ENCODE measurements around the gene TMEM158. TPM values are rescaled to one million over a fixed set of nuclear protein-coding genes. Genes with fewer than 3 reads are reported as not detected.

The TMEM158 gene
- total and polyA plus RNA-seq, 10 of the 15 experiments (the other 5 are each of a cell fraction or from before 2014, with no cell fraction given): not detected

GRCh38 chr3:45224824-45225464 lies 1.1 kb downstream of the TMEM158 start:
- no TSS peak for BruUV-seq (replicated peaks)
- CTCF ChIA-PET: interaction anchor here (0.7 to 2.9 kb wide), 5 partner anchors 14 to 184 kb away, joined by 3 to 10 read pairs (median 4); no protein-coding TSS in a partner anchor
- RAD21 ChIA-PET (ENCODE audit: unreplicated experiment): no interaction called here
- ATAC-seq (peak; percentile 59), FAIRE-seq (no peak), DNase-seq (ENCODE audit: low read depth, low spot score) (no peak)
- Histone ChIP-seq H3K27ac (ENCODE audit: control insufficient read depth, insufficient read depth) (no peak overlapping the region), H4K20me1 (ENCODE audit: control insufficient read depth, insufficient read depth) (no peaks in the 10 kb centered on the region), H3K4me3 (no peak overlapping the region), H3K4me1 (ENCODE audit: control insufficient read depth, insufficient read depth, low read length) (no peaks in the 10 kb centered on the region), H3K36me3 (ENCODE audit: control insufficient read depth in 2 of 2, insufficient read depth in 2 of 2, low read length in 1 of 2) (no peaks in the 10 kb centered on the region), H3K4me2 (ENCODE audit: control insufficient read depth, insufficient read depth) (peak overlapping the region; percentile 74), H2AFZ (ENCODE audit: control insufficient read depth, low read depth, low read length) (no peak overlapping the region), H3K9ac (ENCODE audit: control insufficient read depth, insufficient read depth, low read length) (no peak overlapping the region), H3K27me3 (replicated peaks in 1 of 2; ENCODE audit: control insufficient read depth in 2 of 2, insufficient read depth in 2 of 2, low read length in 1 of 2) (peaks cover 3 to 13% of the 10 kb centered on the region in 2 experiments), H3K9me3 (replicated peaks; ENCODE audit: control insufficient read depth, insufficient read depth, low read length) (no peaks in the 10 kb centered on the region), H3K79me2 (ENCODE audit: control insufficient read depth, insufficient read depth, low read length) (no peaks in the 10 kb centered on the region)
- intact Hi-C loops (cut with micrococcal nuclease; ENCODE audit: unreplicated experiment) (no loop called here), in situ Hi-C loops (cut with MboI) (loop anchor here (10.0 kb wide), 1 partner anchor 440 kb away; no protein-coding TSS in a partner anchor)
- SMC1A ChIA-PET (ENCODE audit: uncharacterized antibody, unreplicated experiment): interaction anchor here (1.2 kb wide), 1 partner anchor 152 kb away, joined by 3 read pairs; no protein-coding TSS in a partner anchor
- POLR2A ChIA-PET: no interaction called here
- no peak for TF ChIP-seq CEBPZ (IDR thresholded peaks at IDR 0.05; ENCODE audit: low read depth, low read length)
- TF ChIP-seq NFXL1 (IDR thresholded peaks at IDR 0.05; ENCODE audit: borderline replicate concordance): 0 out of 2 replicates have a peak, but pooled peaks have one; percentile 22
- peak; percentile 100 for TF ChIP-seq SUZ12 (IDR thresholded peaks at IDR 0.05; ENCODE audit: unreplicated experiment)
- TF ChIP-seq RAD21 (IDR thresholded peaks at IDR 0.05; ENCODE audit: insufficient read depth, low read depth, low read length): 0 out of 2 replicates have a peak, but pooled peaks have one; percentile 19
- TF ChIP-seq SMC3 (IDR thresholded peaks at IDR 0.05; ENCODE audit: borderline replicate concordance, low read length): peak; percentile 31; the same call in 1 of the 2 replicates
- peak; percentile 36; the same call in 1 of the 2 replicates for TF ChIP-seq GATAD2B (conservative IDR thresholded peaks at IDR 0.05; ENCODE audit: low read depth)
- peak; percentile 37; the same call in 1 of the 2 replicates for TF ChIP-seq DPF2 (IDR thresholded peaks at IDR 0.05)
- TF ChIP-seq, protein P1, sequence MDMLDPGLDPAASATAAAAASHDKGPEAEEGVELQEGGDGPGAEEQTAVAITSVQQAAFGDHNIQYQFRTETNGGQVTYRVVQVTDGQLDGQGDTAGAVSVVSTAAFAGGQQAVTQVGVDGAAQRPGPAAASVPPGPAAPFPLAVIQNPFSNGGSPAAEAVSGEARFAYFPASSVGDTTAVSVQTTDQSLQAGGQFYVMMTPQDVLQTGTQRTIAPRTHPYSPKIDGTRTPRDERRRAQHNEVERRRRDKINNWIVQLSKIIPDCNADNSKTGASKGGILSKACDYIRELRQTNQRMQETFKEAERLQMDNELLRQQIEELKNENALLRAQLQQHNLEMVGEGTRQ (IDR thresholded peaks at IDR 0.05; ENCODE audit: borderline replicate concordance, low read depth, low read length): no peak
- no peak for TF ChIP-seq ZNF687 (IDR thresholded peaks at IDR 0.05)
- TF ChIP-seq CTCF (IDR thresholded peaks at IDR 0.05 in 2 of 3, conservative IDR thresholded peaks at IDR 0.05 in 1 of 3; ENCODE audit: control insufficient read depth in 2 of 3, extremely low read depth in 1 of 3, insufficient read depth in 1 of 3, low read depth in 3 of 3, low read length in 3 of 3): peak in 2 of 3 experiments; percentile 34 to 56; a peak in 3 of 6 replicates
- peak; percentile 47; the same call in 1 of the 2 replicates for TF ChIP-seq LARP7 (IDR thresholded peaks at IDR 0.05)
- 0 out of 2 replicates have a peak, but pooled peaks have one; percentile 18 for TF ChIP-seq IKZF1 (conservative IDR thresholded peaks at IDR 0.05)
- 12% methylated on average over 62 of the region's 62 CpGs for WGBS (ENCODE audit: insufficient coverage, insufficient replicate concordance, low lambda C conversion rate, missing lambda C conversion rate)

All from GM12878 (cell line).